GM13976 (cell line): ENCODE measurements around the gene MCTP2.

Source experiments
- DNase-seq: peaks from one replicate; pipeline ENCODE4 v3.0.0; 2012; ENCODE audit warnings: low spot score
- in situ Hi-C: fragments of 300-500 bp; cut with MboI; formaldehyde crosslinking; loops from one replicate; pipeline ENCODE4 v1.12.0; 2022; ENCODE audit warnings: low sequenced_read_pairs, mixed read lengths, inconsistent platforms; ENCODE audit not compliant: unreplicated experiment
- TF ChIP-seq, protein P1 (sequence below): IDR thresholded peaks from 2 replicates; pipeline ENCODE4 v1.5.1; 2012; ENCODE audit warnings: borderline replicate concordance, mild to moderate bottlenecking; ENCODE audit not compliant: insufficient read depth; ENCODE audit errors: extremely low read depth, missing control alignments, control extremely low read depth

The MCTP2 gene

DNA sequence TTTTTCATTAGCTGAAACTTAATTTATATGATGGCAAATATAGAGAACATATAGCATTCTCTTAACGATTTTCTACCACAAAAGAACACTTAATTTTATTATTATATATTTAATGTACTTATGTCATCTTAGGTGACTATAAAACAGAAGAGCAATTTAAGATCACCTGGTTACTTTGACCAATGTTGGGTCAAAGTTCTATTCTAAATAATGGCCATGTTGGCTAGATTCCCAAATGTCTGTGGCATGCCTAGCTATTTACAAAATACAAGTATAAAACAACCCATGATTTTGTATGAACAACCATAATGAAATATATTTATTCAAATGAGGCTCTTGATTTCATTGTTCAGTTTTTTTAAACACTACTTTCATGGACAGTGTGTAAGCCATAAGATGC lies 200.9 kb downstream of the MCTP2 start:
- in situ Hi-C loops = no loop called here
- TF ChIP-seq, protein P1, sequence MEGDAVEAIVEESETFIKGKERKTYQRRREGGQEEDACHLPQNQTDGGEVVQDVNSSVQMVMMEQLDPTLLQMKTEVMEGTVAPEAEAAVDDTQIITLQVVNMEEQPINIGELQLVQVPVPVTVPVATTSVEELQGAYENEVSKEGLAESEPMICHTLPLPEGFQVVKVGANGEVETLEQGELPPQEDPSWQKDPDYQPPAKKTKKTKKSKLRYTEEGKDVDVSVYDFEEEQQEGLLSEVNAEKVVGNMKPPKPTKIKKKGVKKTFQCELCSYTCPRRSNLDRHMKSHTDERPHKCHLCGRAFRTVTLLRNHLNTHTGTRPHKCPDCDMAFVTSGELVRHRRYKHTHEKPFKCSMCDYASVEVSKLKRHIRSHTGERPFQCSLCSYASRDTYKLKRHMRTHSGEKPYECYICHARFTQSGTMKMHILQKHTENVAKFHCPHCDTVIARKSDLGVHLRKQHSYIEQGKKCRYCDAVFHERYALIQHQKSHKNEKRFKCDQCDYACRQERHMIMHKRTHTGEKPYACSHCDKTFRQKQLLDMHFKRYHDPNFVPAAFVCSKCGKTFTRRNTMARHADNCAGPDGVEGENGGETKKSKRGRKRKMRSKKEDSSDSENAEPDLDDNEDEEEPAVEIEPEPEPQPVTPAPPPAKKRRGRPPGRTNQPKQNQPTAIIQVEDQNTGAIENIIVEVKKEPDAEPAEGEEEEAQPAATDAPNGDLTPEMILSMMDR = no peak

DNA sequence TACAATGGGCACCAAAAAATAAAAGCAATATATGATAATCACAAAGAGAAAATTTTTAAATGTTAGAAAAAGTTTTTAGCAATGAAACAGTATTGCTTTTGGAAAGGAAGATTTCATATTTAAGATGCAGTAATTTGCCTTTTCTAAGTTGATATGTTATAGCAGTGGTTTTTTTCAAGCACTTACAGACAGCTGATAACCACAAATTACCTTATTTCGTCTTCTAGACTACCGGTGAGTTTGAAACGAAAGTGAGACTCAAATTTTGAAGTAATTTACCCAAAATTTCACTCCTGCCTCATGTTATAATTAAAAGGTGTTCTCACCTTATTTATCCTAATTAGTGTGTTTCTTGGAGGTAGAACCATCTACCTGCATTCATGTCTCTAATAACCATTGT lies 207.8 kb downstream of the MCTP2 start:
- in situ Hi-C loops = no loop called here
- TF ChIP-seq, protein P1 = no peak
- DNase-seq = no peak

More for the DNA sequence above, 200.9 kb downstream of the MCTP2 start:
- no peak for DNase-seq

DNA sequence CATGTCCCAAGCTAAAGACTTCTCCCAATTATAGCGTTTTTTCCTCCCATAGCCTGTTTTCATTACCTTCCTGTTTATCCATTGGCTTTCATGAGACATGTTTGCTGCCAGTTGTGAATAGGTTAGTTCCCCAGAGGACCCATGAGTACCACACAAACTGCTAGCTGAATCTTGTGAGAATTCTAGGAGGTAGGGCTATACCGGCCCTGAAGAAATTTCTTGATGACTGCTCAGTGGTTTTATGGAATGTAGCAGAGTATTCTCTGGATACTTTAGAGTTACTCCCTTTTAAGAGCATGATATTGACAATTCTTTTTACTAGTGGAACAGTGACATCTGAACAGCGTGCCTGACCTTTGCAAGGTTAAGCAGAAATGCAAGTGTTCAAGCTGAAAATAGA lies 210.4 kb downstream of the MCTP2 start:
- in situ Hi-C loops = no loop called here
- DNase-seq = no peak
- TF ChIP-seq, protein P1 = no peak

DNA sequence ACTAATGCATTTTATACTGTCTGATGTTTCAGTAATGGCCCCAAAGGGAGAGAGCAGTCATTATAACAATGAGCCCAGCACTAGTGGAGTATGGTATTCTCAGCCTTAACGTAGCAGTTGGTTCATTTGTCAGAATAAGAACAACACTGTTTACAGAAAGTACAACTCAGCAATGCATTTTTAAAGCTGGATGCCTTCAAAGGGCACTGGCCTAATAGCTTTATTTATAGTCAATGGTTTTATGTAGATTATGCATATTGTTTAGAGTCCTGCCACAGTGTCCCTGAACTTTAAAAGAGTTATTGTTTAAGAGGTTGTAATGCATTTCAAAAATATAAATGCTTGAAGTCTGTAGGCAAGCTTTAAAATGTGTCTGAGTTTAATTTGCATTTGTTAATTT lies 211.1 kb downstream of the MCTP2 start:
- no peak for DNase-seq
- in situ Hi-C loops = no loop called here
- TF ChIP-seq, protein P1 = no peak

DNA sequence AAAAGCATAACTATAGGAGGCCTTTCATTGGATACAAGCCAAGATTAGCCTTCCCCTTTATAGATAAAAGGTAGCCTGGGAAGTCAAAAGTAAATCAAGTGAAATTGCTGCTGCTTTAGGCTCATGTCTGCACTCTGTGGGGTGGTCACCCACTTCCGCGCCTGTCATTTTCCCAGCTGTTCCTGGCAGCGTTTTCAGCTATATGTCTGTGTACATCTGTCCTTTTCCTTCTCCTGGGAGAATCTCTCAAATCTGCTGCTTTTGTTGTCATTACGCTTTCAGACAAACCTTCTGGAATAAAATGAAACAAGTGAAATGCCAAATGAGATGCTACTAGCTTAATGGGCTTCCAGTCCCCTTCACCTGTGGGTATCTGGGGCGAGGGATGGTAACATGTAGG lies 211.8 kb downstream of the MCTP2 start:
- DNase-seq = no peak
- TF ChIP-seq, protein P1 = no peak
- in situ Hi-C loops = no loop called here

DNA sequence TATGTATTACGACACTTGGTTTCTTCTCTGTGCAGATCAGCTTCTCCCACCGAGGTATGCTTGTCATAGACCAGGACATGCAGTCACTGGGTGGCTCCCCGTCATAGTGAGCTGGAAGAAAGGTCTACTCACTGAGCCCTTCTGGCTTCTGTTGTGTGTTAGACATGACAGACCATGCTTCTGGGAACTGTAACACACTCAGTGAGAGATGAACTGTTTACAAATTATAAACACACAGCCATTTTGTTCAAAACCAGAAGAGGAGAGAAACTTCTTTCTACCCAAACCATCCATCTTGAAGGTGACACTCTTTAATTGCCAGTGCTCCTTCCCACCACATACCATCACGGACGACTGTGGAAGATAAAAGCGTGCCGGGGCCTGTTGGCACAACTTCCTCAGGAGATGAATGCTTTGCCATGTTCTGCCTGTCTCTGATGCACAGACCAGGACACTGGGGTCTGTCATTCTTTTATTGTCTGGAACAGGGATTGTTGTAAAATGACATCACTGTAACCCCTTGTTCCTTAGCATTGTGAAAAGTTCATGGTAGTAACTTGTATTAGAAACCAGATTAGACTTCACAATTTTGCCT lies 214.3 kb downstream of the MCTP2 start:
- in situ Hi-C loops = no loop called here
- no peak for DNase-seq
- TF ChIP-seq, protein P1 = no peak
